ENCODE results near the gene ADRA2A.
A peak's percentile ranks its signal among the peaks of the same experiment; 100 is the strongest.

ADRA2A gene

GRCh38 chr10:111109501-111110242 lies 32.8 kb downstream of the ADRA2A start:
- no peak for DNase-seq (ENCODE audit: low spot score)

DNA sequence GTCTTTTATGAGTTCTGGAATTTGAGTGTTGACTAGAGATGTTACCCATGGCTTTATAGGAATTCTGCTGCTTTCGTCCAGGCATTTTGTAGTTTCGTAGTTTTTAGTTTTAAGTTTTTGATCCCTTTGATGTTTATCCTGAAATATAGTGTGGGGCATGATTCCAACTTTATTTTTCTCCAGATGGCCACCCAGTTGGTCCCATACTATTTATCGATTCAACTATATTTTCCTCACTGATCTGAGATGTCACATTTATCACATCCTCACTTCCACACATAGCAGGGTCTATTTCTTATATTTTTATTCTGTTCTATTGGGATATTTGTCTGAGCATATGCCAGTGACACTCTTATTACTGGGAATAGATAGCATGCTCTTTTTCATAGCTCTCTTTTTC lies 33.9 kb downstream of the ADRA2A start:
- DNase-seq (ENCODE audit: low spot score): no peak

DNA sequence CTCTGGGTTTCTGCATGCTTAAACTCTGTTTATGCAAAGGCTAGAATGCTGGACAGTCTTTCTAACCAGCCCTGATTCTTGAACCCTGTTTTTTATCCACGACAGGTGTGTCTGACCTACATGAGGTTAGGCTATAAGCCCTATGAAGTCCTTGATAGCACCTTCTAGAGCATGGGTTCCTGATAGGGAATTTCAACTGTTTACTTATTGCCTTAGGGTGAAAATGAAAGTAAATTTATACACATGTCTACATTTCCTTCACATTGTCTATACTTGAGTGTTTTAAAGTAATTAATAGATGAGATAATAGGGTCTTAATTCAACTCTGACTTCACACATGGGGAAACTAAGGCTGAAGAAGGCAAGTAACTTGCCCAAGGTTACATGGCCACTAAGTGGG lies 35.5 kb downstream of the ADRA2A start:
- DNase-seq (ENCODE audit: low spot score): no peak

DNA sequence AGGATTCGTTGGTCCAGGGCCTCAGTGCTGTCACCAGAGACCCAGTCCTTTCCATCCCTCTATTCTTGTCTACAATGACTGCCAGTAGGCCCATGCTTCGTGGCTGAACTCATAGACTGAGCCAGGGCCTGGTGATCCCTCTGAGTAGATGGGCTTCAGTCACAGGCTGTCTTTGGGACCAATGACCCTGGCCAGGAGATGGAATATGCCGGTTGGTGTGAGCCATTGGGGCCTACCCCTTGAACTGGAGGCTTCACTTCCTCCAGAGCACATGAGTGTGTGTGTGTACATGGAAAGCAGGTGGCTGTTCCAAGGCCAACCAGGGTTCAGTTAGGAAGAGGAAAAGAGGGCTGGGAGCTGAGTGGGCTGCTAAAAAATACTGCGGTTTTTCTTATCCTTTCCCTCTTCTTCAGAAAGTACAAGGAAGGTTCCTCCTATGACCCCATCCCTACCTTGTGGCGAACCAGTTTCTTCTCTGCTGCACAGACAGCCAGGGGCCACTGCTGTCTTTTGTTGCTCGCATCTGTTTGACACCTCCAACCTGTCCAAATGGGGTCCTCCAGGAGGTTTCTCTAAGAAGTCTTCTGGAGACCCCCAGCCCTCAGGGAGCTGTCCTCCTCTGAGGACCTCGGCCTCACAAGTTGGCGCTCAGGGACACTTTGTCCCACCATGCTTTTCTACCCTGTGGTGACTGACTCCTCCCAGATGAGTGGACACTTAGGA lies 36.6 kb downstream of the ADRA2A start:
- DNase-seq (ENCODE audit: low spot score): no peak

DNA sequence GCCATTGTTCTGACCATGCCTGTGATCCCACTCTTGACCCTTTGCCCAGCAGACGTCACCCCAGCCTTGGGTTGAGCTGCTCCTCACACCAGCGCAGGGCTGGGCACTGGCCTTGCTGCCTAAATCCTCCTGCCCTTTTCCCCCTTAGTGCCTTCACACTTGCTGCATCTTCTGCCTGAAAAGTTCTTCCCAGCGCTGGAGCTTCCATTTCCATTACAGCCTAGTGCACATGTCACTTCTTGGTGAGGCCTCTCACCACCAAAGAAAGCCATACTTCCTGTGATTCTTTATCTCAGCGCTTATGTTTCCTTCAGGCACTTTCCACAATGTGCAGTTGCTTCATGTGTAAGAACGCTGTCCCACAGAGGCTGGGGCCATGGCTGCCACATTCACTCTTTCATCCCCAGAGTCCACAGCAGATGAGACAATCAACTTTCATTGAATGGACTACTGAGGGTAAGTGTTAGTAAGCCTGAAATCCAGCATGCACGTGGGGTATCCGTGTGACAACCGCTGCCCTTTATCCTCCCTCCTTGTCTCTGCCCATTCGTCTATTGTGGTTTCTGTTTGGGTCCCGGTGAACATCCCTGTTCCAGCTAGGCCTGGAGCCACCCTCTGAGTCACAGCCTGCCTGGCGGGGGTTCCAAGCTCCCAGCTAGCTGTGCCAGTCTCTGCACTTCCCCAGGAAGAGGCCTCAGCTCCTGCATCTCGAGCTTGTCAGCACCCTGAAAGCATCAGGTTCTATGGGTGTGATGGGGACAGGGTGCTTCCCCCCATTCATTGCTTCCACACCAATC lies 37.3 kb downstream of the ADRA2A start:
- no peak for DNase-seq (ENCODE audit: low spot score)

GRCh38 chr10:111114758-111115500 lies 38.1 kb downstream of the ADRA2A start:
- DNase-seq (ENCODE audit: low spot score): no peak

DNA sequence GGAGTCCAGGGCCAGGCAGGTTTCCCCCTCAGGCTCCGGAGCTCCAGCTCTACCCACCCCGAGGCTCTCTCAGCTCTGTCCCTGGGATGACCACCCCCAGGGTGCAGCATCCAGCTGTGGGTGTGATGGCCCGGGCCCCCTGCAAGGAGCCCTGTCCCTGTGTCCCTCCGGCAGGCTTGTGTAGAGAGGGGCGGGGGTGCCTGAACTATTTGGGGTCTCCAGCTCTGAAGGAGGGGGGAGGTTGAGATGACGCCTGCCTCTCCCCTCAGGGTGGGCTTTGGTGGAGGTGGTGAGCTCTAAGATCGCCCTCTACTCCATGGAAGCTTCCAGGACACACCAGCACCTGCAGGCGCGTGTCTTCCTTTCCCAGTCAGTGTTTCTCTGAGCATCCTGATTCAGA lies 39.4 kb downstream of the ADRA2A start:
- DNase-seq (ENCODE audit: low spot score): no peak

DNA sequence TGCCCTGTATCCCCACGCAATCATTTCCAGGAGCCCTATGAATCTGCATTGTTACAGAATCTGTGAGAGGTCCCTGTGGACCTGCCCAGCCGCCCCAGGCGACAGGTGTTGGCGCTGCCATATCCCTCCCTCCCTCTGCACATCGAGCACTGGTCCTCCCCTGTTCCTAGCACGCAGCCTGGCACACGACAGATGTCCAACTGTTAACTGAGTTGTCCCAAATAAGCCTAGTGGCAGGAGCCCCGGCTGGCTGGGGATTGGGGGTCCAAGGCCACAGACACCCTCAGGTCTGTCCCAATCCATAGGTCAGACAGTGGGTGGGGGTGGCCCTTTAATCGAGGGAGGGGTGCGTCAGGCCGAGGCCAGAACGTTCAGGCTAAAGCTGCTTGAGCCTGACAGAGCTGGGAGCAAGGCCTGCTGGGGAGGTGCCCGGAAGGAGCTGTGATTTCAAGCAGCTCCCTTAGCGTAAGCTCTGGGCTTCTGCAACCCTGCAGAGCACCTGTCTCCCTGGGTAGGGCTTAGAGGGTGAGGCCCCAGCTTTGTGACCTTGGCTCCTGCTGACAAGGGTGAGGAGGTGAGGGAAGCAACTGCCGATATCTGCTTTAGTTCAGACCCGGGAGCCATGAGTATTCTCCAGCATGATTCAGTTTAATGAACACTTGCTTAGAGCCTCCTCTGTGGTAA lies 40.1 kb downstream of the ADRA2A start:
- DNase-seq (ENCODE audit: low spot score): no peak

- DNase-seq (ENCODE audit: low spot score): no peak
Observed at GRCh38 chr10:111117528-111118277, 40.9 kb downstream of the ADRA2A start.

GRCh38 chr10:111118758-111119157 lies 41.9 kb downstream of the ADRA2A start:
- no peak for DNase-seq (ENCODE audit: low spot score)

DNA sequence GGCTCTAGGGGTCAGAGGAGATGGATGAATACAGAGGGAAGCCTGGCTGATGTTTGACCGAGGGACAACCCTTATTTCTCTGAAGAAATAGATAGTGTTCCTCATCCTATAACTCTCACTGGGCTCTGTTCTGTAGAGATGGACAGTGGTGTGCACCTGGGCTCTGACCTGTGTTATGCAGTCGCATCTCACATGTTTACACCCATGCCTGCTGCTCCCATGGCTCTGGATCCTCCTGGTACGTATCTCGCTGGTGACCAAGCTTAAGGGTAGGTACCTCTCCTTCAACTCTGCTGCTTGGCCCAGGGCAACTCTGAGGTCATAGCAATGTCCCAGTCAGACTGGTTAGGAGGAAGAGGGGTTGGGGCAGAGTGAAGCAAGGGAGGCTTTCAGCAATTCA lies 42.8 kb downstream of the ADRA2A start:
- no peak for DNase-seq (ENCODE audit: low spot score)

- no peak for DNase-seq (ENCODE audit: low spot score)
Observed at GRCh38 chr10:111122127-111122526, 45.3 kb downstream of the ADRA2A start.

DNA sequence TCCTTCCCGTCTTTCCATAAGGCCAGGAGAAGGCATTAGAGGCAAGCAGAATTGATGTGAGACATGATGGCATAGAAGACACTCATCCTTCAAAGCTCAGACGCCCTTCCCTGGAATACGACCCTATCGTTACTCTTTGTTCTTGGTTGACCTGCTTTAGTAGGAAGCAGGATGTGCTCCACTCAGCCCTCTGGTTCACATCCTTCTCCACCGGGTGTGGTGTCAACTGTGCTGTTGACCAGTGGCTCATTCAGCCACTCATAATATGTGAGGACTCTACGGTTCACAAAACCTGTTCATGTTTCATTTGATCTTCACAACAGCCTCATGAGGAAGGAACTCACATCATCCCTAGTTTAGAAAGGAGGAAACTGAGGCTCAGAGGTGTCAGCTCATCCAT lies 47.1 kb downstream of the ADRA2A start:
- no peak for DNase-seq (ENCODE audit: low spot score)

- no peak for DNase-seq (ENCODE audit: low spot score)
Observed at GRCh38 chr10:111125102-111125501, 48.3 kb downstream of the ADRA2A start.

DNA sequence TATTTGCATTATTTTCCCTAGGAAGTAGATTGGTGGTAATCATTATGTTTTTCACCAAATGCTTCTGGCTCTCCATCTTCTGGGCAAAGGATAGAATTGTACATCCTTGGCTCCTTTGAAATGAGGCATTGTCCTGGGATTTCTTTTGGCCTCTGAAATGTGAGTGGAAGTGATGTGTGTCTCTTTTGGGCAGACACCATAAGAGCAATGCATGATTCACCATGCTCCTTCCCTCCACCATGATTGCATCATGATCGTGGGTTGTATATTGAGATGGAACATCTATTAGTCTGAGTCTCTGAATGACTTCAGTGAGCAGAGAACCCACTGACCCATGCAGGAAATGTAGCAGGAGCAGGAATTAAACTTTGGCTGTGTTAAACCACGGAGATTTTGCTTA lies 49.2 kb downstream of the ADRA2A start:
- no peak for DNase-seq (ENCODE audit: low spot score)

GRCh38 chr10:111127081-111127848 lies 50.4 kb downstream of the ADRA2A start:
- no peak for DNase-seq (ENCODE audit: low spot score)

GRCh38 chr10:111128331-111129180 lies 51.7 kb downstream of the ADRA2A start:
- peak; percentile 22 for DNase-seq (ENCODE audit: low spot score)

GRCh38 chr10:111129363-111129762 lies 52.5 kb downstream of the ADRA2A start:
- no peak for DNase-seq (ENCODE audit: low spot score)

DNA sequence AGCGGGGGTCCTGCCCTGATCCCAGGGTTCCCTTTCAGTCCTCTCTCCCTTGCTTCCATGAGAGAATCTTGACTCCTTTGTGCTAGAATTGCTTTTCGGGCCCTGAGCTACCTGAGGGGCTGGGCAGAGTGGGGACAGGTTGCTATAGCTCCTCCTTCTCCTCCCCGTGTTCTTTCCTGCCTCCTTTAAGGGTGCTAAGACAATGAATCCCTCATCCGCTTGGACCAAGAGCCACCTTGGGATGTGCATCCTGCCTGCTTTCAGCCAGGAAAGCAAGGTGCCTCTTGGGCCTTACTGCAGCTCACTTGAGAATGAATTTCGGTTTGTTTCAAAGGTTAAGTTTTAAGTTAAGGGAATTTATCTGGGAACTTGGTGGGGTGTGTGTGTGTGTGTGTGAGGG lies 53.6 kb downstream of the ADRA2A start:
- DNase-seq (ENCODE audit: low spot score): no peak

Measured in hepatic stellate cell (primary cell).